Neural cell (in vitro differentiated cells): ENCODE results near the gene KIT. TPM values are rescaled to one million over a fixed set of nuclear protein-coding genes. Genes with fewer than 3 reads are reported as not detected.

Source experiments
- H2AFZ ChIP-seq: fragments of 200-600, 300-800 bp; sonication (generic), shearing (Covaris generic); 2 replicates; pipeline ENCODE4 v1.6.0; 2014; ENCODE audit warnings: low read depth, mild to moderate bottlenecking, antibody characterized with exemption, low read length, moderate library complexity
- H3F3A ChIP-seq: fragments of 200-600 bp; shearing (Covaris generic); 2 replicates; pipeline ENCODE4 v1.6.1; 2016; ENCODE audit warnings: mild to moderate bottlenecking, moderate library complexity, mixed read lengths, antibody characterized with exemption, low read length; ENCODE audit not compliant: insufficient read depth, poor library complexity, severe bottlenecking
- H3K27ac ChIP-seq: fragments of 200-600, 300-800 bp; sonication (generic), shearing (Covaris generic); 2 replicates; pipeline ENCODE4 v1.5.1; 2014; ENCODE audit warnings: mild to moderate bottlenecking, low read length, moderate library complexity
- H3K27me3 ChIP-seq: fragments of 300-800, 200-600 bp; sonication (generic), shearing (Covaris generic); 2 replicates; pipeline ENCODE4 v1.6.0; 2014; ENCODE audit warnings: mild to moderate bottlenecking, low read depth, low read length, moderate library complexity; ENCODE audit not compliant: insufficient read depth
- H3K36me3 ChIP-seq: fragments of 300-800, 200-600 bp; sonication (generic), shearing (Covaris generic); 2 replicates; pipeline ENCODE4 v1.5.1; 2014; ENCODE audit warnings: mild to moderate bottlenecking, antibody characterized with exemption, low read length, moderate library complexity; ENCODE audit not compliant: insufficient read depth
- H3K4me2 ChIP-seq: fragments of 300-800, 200-600 bp; sonication (generic), shearing (Covaris generic); 2 replicates; pipeline ENCODE4 v1.6.0; 2014; ENCODE audit warnings: mild to moderate bottlenecking, low read length
- H3K4me3 ChIP-seq: fragments of 300-800, 200-600 bp; sonication (generic), shearing (Covaris generic); 2 replicates; pipeline ENCODE4 v1.5.1; 2014; ENCODE audit warnings: mild to moderate bottlenecking, low read length, moderate library complexity
- H3K79me2 ChIP-seq: fragments of 200-600 bp; shearing (Covaris generic); replicated peaks from 2 replicates; pipeline ENCODE4 v1.6.0; 2014; ENCODE audit warnings: mild to moderate bottlenecking, low read length, moderate library complexity; ENCODE audit not compliant: insufficient read depth
- H3K9ac ChIP-seq: fragments of 300-800, 200-600 bp; sonication (generic), shearing (Covaris generic); 2 replicates; pipeline ENCODE4 v1.6.1; 2016; ENCODE audit warnings: mild to moderate bottlenecking, low read length, mixed read lengths
- H3K9me2 ChIP-seq: fragments of 200-600 bp; shearing (Covaris generic); 2 replicates; pipeline ENCODE4 v1.6.1; 2016; ENCODE audit warnings: mild to moderate bottlenecking, low read length, mixed read lengths; ENCODE audit not compliant: insufficient read depth
- H3K9me3 ChIP-seq: fragments of 200-600, 300-800 bp; sonication (generic), shearing (Covaris generic); 2 replicates; pipeline ENCODE4 v1.6.1; 2016; ENCODE audit warnings: mild to moderate bottlenecking, mixed run types, low read length, moderate library complexity, mixed read lengths
- H4K20me1 ChIP-seq: fragments of 200-600 bp; shearing (Covaris generic); 2 replicates; pipeline ENCODE4 v1.6.1; 2016; ENCODE audit warnings: mild to moderate bottlenecking, mixed run types; ENCODE audit not compliant: insufficient read depth
- CTCF ChIP-seq: fragments of 450-650 bp; IDR thresholded peaks from 2 replicates; pipeline ENCODE4 v1.5.1; 2014; ENCODE audit warnings: antibody characterized with exemption, mild to moderate bottlenecking, moderate library complexity; ENCODE audit not compliant: poor library complexity, severe bottlenecking
- EP300 ChIP-seq: fragments of 450-650 bp; conservative IDR thresholded peaks from 2 replicates; pipeline ENCODE4 v1.6.1; 2014; ENCODE audit warnings: antibody characterized with exemption, mild to moderate bottlenecking, moderate library complexity; ENCODE audit not compliant: poor library complexity, severe bottlenecking
- EZH2 ChIP-seq: fragments of 200-600, 300-800 bp; shearing (Covaris generic), sonication (generic); IDR thresholded peaks from 2 replicates; pipeline ENCODE4 v1.6.1; 2014; ENCODE audit warnings: antibody characterized with exemption, low read length, borderline replicate concordance, mild to moderate bottlenecking; ENCODE audit not compliant: insufficient read depth, poor library complexity, severe bottlenecking
- MXI1 ChIP-seq: fragments of 450-650 bp; conservative IDR thresholded peaks from 2 replicates; pipeline ENCODE4 v1.6.1; 2014; ENCODE audit warnings: antibody characterized with exemption, mild to moderate bottlenecking; ENCODE audit not compliant: poor library complexity, severe bottlenecking
- POLR2AphosphoS5 ChIP-seq: IDR thresholded peaks from 2 replicates; pipeline ENCODE4 v1.6.1; 2012
- RAD21 ChIP-seq: fragments of 450-650 bp; conservative IDR thresholded peaks from 2 replicates; pipeline ENCODE4 v1.6.1; 2014; ENCODE audit warnings: antibody characterized with exemption, mild to moderate bottlenecking, moderate library complexity
- REST ChIP-seq: IDR thresholded peaks from 2 replicates; pipeline ENCODE4 v1.6.1; 2012; ENCODE audit warnings: borderline replicate concordance
- SMC3 ChIP-seq: fragments of 450-650 bp; conservative IDR thresholded peaks from 2 replicates; pipeline ENCODE4 v1.6.1; 2014; ENCODE audit warnings: antibody characterized with exemption, mild to moderate bottlenecking, moderate library complexity; ENCODE audit not compliant: poor library complexity
- TAF1 ChIP-seq: IDR thresholded peaks from 2 replicates; pipeline ENCODE4 v1.6.1; 2012; ENCODE audit warnings: low read depth
- polyA plus RNA-seq: library from polyadenylated mRNA; depleted of rRNA; stranded (reverse); fragments of >200 nt; gene quantifications from 2 replicates; pipeline ENCODE4 v1.2.3, GENCODE V29; 2014

Gene KIT
- polyA plus RNA-seq, 1 donor from 2014 or later, result 0.95 TPM

GRCh38 chr4:54687887-54688841 lies 30.4 kb downstream of the KIT start:
- no peaks in the 10 kb centered on the region for H3K9me3 ChIP-seq
- H3K9me2 ChIP-seq, result no peaks in the 10 kb centered on the region
- H3K36me3 ChIP-seq, result no peaks in the 10 kb centered on the region
- H3K79me2 ChIP-seq, result no peaks in the 10 kb centered on the region
- no peak overlapping the region for H3K9ac ChIP-seq
- no peak overlapping the region for H3K4me3 ChIP-seq
- H3F3A ChIP-seq, result no peaks in the 10 kb centered on the region
- H4K20me1 ChIP-seq, result no peaks in the 10 kb centered on the region
- H3K4me2 ChIP-seq, result no peak overlapping the region
- H3K27me3 ChIP-seq, result no peaks in the 10 kb centered on the region
- TF ChIP-seq SMC3, result no peak
- TF ChIP-seq EP300, result no peak
- no peak for TF ChIP-seq TAF1
- TF ChIP-seq CTCF, result no peak
- no peak for TF ChIP-seq REST
- TF ChIP-seq MXI1, result no peak
- no peak for TF ChIP-seq POLR2AphosphoS5
- no peak for TF ChIP-seq RAD21
- TF ChIP-seq EZH2, result no peak
- no peak overlapping the region for H2AFZ ChIP-seq
- no peak overlapping the region for H3K27ac ChIP-seq

GRCh38 chr4:54695337-54695736 lies 37.6 kb downstream of the KIT start:
- H3K4me3 ChIP-seq, result no peak overlapping the region
- no peaks in the 10 kb centered on the region for H3K27me3 ChIP-seq
- H2AFZ ChIP-seq, result no peak overlapping the region
- no peaks in the 10 kb centered on the region for H3K36me3 ChIP-seq
- no peak overlapping the region for H3K9ac ChIP-seq
- no peak overlapping the region for H3K27ac ChIP-seq
- no peaks in the 10 kb centered on the region for H3K9me3 ChIP-seq
- H3K4me2 ChIP-seq, result no peak overlapping the region
- H3F3A ChIP-seq, result no peaks in the 10 kb centered on the region
- H3K9me2 ChIP-seq, result no peaks in the 10 kb centered on the region
- TF ChIP-seq POLR2AphosphoS5 (no peak), CTCF (no peak), TAF1 (no peak), REST (no peak), SMC3 (no peak), EP300 (no peak), RAD21 (no peak), MXI1 (no peak), EZH2 (no peak)
- H4K20me1 ChIP-seq, result no peaks in the 10 kb centered on the region
- no peaks in the 10 kb centered on the region for H3K79me2 ChIP-seq
